HG03139 (cell line): ENCODE results near the gene JADE3.

Experiments used
- ATAC-seq: cut with Tn5 transposase; IDR thresholded peaks from one replicate; pipeline ENCODE4 v1.9.1; 2021; ENCODE audit not compliant: unreplicated experiment

JADE3 gene

GRCh38 chrX:47101206-47101605 lies 189.0 kb downstream of the JADE3 start:
- no peak for ATAC-seq
